ENCODE measurements around the gene SESN1.

The SESN1 gene

DNA sequence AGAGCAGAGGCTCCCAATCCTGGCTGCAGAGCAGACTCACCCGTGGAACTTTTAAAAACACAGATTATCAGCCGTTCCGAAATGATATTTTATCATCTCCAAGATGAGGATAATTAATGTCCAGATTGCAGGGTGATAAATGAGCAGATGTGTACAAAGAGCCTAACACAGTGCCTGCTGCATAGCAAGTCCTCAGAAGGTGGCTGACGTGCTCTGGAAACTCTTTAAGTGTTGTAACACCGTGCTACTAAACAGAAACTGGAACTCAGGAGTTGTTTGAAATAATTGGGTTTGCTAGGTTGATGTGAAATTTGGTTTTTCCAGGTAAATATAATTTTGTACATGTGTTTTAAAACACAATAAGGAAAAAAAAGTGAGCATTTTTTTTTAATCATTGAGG, 128.4 kb downstream of the SESN1 start:
- FAIRE-seq = no peak
- no peak for TF ChIP-seq TAF1 (IDR thresholded peaks at IDR 0.05; ENCODE audit: borderline replicate concordance, low read depth, low read length)
- TF ChIP-seq POLR2A (IDR thresholded peaks at IDR 0.05; ENCODE audit: low read depth, low read length) = no peak
- no peak for TF ChIP-seq POLR2AphosphoS5 (IDR thresholded peaks at IDR 0.05; ENCODE audit: low read depth, low read length)
- no peak for DNase-seq (ENCODE audit: insufficient read length)

DNA sequence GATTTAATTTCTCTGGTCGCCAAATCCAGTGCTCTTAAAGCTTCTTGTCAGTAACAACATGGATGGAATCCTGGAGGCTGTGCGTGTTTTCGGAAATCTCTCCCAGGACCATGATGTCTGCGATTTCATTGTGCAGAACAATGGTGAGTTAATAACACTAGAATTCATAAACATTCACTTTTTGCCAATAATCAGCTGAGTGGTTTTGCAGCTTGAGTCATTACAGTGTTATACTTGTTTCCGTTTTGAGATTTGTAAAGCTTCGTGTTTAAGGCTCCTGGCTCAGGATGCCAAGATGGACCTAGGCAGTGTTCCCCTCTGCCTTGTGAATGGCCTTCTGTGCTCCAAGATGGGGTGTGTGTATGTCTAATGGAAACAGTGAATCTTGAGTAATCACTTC, 132.7 kb downstream of the SESN1 start:
- no peak for DNase-seq (ENCODE audit: insufficient read length)
- TF ChIP-seq POLR2A (IDR thresholded peaks at IDR 0.05; ENCODE audit: low read depth, low read length) (no peak), TAF1 (IDR thresholded peaks at IDR 0.05; ENCODE audit: borderline replicate concordance, low read depth, low read length) (no peak), POLR2AphosphoS5 (IDR thresholded peaks at IDR 0.05; ENCODE audit: low read depth, low read length) (no peak)
- no peak for FAIRE-seq

DNA sequence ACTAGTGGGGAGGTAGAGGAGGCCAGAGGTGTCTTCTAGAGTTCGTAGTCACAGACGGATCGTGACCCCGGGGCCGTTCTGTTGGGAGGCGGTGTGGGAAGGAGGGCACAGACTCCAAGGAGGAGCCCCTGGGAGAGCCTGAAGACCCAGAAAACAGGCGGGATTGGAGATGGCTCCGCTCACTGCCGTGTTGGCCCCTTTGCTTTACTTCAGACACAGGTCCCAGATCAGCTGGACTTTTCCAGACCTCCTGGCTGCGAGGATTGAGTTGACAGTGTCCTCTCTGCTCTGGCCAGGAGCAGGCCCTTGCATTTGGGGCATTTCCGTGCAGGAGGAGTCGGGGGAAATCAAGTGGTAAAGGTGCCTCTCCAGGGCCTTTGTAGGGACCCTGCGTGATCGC, 133.6 kb downstream of the SESN1 start:
- DNase-seq (ENCODE audit: insufficient read length) (no peak), FAIRE-seq (no peak)
- TF ChIP-seq POLR2A (IDR thresholded peaks at IDR 0.05; ENCODE audit: low read depth, low read length) (no peak), TAF1 (IDR thresholded peaks at IDR 0.05; ENCODE audit: borderline replicate concordance, low read depth, low read length) (no peak), POLR2AphosphoS5 (IDR thresholded peaks at IDR 0.05; ENCODE audit: low read depth, low read length) (no peak)

DNA sequence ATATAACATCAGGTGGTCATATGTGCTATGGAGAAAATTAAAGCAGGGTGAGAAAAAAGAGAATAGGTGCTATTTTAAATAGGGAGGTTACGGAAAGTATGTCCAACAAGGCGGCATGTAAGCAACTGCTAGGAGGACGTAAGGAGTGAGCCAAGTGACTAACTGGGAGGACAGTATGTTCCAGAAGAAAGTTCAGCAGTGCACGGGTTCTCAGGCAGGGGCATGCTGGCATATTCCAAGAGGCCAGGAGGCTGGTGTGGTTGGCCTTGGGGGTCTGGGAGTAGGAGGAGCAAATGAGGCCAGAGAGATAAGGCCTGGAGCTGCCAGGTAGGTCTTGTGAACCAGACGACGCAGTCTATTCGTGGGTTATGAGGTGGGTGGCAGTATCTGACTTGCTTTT, 134.0 kb downstream of the SESN1 start:
- TF ChIP-seq TAF1 (IDR thresholded peaks at IDR 0.05; ENCODE audit: borderline replicate concordance, low read depth, low read length) = no peak
- TF ChIP-seq POLR2AphosphoS5 (IDR thresholded peaks at IDR 0.05; ENCODE audit: low read depth, low read length) = no peak
- TF ChIP-seq POLR2A (IDR thresholded peaks at IDR 0.05; ENCODE audit: low read depth, low read length) = no peak
- no peak for FAIRE-seq
- DNase-seq (ENCODE audit: insufficient read length) = no peak

DNA sequence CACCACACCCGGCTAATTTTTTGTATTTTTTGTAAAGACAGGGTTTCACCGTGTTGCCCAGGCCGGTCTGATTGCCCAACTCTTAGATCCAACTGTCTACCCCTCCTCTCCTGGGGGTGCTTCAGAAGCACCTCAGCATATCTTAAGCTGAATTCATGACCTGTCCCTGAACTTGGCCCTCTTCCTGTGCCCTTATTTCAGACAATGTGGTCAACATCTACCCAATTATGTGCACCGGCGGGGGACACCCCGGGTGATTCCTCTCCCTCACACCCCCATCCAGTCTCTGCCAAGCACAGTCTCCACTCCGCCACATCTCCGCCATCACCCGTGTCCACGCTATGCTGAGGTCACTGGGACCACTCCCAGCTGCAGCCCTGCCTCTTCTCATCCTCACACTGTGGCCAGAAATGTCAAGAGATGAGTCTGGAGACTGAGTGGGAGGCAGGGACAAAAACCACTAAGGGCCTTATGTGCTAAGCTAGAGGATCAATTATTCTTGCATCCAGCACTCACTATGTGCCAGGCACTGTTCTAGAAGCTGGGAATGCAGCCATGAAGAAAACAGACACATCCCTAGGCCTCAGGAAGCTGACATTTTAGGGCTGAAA, 134.6 kb downstream of the SESN1 start:
- TF ChIP-seq POLR2A (IDR thresholded peaks at IDR 0.05; ENCODE audit: low read depth, low read length) = no peak
- TF ChIP-seq TAF1 (IDR thresholded peaks at IDR 0.05; ENCODE audit: borderline replicate concordance, low read depth, low read length) = no peak
- no peak for TF ChIP-seq POLR2AphosphoS5 (IDR thresholded peaks at IDR 0.05; ENCODE audit: low read depth, low read length)

DNA sequence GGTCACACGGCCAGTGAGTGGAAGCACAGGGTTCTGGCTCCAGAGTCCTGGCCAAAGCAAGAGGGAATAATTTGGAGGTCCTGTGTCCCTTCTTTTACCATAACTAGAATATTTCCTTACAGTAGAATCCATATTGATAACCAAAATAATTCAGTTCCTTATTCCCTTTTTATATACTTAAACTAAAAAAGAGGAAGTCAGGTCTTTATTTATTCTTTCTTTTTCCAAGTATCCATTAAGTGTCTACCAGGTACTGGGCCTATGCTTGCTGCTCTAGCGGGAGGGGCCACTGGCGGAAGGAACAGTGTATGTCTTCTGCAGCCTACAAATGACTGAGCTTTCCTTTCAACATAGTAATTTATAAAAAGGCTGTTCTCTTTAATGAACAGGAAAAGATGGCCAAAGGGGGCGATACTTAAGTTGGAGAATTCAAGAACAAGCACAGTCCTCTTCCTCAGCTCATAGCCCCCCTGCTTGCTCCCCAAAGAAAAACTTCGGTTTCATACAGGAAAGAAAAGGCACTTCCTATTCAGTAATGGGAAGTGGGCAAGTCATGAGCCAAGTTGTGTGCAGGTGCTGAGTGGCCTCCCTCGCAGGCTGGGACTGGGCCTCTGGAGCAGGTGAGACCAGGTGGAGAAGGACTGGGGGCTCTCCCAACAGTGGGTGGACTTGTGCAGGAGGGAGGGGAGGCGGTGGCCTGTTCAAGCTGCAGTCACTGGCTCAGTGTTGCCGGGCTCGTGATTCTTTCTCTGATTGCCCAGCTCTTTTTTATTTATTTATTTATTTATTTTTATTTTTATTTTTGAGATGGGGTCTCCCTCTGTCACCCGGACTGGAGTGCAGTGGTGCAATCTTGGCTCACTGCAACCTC, 135.5 kb downstream of the SESN1 start:
- FAIRE-seq (no peak), DNase-seq (ENCODE audit: insufficient read length) (no peak)
- TF ChIP-seq POLR2AphosphoS5 (IDR thresholded peaks at IDR 0.05; ENCODE audit: low read depth, low read length) = no peak
- TF ChIP-seq TAF1 (IDR thresholded peaks at IDR 0.05; ENCODE audit: borderline replicate concordance, low read depth, low read length) = no peak
- no peak for TF ChIP-seq POLR2A (IDR thresholded peaks at IDR 0.05; ENCODE audit: low read depth, low read length)

More for the DNA sequence above, 134.6 kb downstream of the SESN1 start:
- no peak for DNase-seq (ENCODE audit: insufficient read length)
- FAIRE-seq = no peak

DNA sequence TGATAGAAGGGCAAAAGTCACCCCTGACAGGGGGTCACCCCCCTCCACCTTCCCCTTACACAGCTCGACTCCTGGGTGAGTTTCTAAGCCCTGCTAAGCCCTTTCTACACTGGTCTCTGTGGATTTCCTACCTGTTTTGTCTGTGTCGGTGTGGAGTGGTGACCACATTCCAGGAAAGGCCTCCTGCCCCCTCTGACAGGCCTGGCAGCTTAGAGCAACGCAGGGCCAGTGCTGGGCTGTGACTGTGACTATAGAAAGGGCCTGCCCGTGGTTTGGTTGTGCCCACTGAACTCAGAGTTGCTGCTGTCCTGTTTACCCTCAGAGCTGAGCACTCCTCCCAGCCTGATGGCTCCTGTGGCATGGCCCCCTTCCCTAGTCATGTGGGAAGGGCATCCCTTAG, 137.4 kb downstream of the SESN1 start:
- no peak for DNase-seq (ENCODE audit: insufficient read length)
- TF ChIP-seq TAF1 (IDR thresholded peaks at IDR 0.05; ENCODE audit: borderline replicate concordance, low read depth, low read length) (no peak), POLR2A (IDR thresholded peaks at IDR 0.05; ENCODE audit: low read depth, low read length) (no peak), POLR2AphosphoS5 (IDR thresholded peaks at IDR 0.05; ENCODE audit: low read depth, low read length) (no peak)
- FAIRE-seq = no peak

DNA sequence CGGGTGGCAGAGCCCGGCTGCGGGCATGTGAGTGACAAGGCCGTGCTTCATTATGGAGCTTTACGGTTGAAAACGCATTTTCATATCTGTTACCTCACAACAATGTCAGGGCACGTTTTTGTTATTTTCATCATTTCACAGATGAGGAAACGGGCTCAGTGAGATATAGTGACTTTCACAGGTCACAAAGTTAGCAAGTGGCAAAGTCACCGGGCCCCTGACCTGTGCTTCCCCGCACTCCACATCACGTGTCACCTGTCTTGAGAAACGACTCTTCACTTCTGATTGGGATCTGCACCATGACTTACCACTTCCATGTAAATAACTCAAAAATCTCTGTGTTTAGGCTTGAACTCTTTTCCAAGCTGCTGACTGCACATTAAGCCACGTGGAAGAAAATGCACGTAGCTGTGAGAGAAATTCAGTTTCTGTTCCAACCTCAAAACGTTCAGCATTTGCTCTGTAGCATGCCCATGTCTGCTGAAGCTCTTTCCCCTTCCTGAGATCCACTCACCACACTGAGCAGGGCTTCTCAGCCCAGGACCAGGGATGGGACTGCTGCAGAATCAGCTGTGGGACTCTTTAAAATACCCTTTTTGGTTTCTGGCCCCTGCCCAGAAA, 139.2 kb downstream of the SESN1 start:
- FAIRE-seq (no peak), DNase-seq (ENCODE audit: insufficient read length) (no peak)

DNA sequence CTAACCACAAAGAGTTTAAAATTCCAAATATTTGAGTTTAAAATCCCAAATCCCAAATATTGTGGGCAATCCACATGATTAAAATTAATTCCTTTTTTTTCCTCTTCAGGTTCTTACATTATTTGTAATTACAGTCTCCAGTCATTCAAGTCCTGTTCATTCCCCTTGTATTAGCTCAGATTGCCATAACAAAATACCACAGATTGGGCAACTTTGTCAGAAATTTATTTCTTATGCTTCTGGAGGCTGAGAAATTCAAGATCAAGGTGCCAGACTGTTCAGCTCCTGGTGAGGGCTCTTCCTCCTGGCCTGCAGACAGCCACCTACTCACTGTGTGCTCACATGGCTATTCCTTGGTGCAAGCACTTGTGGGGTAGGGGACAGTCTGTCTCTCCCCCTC, 141.0 kb downstream of the SESN1 start:
- no peak for TF ChIP-seq POLR2A (IDR thresholded peaks at IDR 0.05; ENCODE audit: low read depth, low read length)
- no peak for TF ChIP-seq TAF1 (IDR thresholded peaks at IDR 0.05; ENCODE audit: borderline replicate concordance, low read depth, low read length)
- no peak for TF ChIP-seq POLR2AphosphoS5 (IDR thresholded peaks at IDR 0.05; ENCODE audit: low read depth, low read length)
- no peak for FAIRE-seq
- DNase-seq (ENCODE audit: insufficient read length) = no peak

More for the DNA sequence above, 139.2 kb downstream of the SESN1 start:
- TF ChIP-seq POLR2AphosphoS5 (IDR thresholded peaks at IDR 0.05; ENCODE audit: low read depth, low read length) (no peak), POLR2A (IDR thresholded peaks at IDR 0.05; ENCODE audit: low read depth, low read length) (no peak), TAF1 (IDR thresholded peaks at IDR 0.05; ENCODE audit: borderline replicate concordance, low read depth, low read length) (no peak)

DNA sequence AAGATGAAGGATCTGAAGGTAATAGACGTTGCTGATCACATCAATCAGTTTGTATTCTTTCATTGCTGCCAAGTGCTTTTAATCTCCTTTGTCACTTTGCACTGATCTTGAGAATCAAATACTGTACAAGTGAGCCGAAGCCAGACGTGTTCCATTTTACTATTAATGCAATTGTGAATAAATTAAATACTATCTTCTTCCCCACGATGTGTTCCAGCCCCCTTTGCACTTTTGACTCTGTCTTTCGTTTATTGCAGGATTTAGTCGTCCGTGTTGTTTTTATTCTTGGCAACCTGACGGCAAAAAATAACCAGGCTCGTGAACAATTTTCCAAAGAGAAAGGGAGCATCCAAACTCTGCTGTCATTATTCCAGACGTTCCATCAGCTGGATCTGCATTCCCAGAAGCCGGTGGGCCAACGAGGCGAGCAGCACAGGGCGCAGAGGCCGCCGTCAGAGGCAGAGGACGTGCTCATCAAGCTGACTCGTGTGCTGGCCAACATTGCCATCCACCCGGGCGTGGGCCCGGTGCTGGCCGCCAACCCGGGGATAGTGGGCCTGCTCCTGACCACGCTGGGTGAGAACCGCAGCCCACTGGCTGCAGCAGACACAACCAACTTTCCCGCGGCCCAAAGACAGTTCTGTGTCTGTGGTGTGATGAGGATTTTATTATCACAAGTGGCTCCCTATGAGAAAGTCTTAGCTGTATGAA, 141.7 kb downstream of the SESN1 start:
- DNase-seq (ENCODE audit: insufficient read length) = no peak
- no peak for FAIRE-seq
- TF ChIP-seq POLR2AphosphoS5 (IDR thresholded peaks at IDR 0.05; ENCODE audit: low read depth, low read length) (no peak), POLR2A (IDR thresholded peaks at IDR 0.05; ENCODE audit: low read depth, low read length) (no peak), TAF1 (IDR thresholded peaks at IDR 0.05; ENCODE audit: borderline replicate concordance, low read depth, low read length) (no peak)

DNA sequence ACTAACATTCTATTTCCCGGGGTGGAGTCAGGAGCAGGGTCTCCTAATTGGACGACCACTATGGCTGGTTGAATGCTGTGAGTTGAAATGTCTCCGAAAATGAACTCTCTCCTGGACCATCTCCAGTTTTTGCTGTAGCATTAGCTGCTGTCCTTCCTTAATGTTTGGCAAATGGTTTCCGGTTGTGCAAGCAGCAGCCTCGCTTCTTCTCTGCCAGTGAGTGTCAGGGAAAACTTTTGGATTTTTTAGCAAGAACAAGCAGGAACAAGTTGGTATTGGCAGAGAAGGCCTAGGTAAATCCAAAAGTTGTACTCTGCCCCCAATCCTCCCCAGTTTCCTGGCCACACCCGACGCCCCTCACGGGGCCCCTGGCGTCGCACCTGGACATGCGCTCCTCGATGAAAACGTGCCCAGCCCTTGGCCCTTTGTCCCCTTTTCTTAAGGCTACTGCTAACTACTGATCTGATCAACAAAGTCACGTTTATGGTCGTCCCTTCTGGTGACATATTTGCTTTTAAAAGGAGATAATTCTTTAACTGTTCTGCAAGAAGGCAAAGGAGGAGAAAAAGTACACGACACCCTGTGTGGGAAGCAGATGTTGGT, 143.2 kb downstream of the SESN1 start:
- TF ChIP-seq POLR2A (IDR thresholded peaks at IDR 0.05; ENCODE audit: low read depth, low read length) (no peak), TAF1 (IDR thresholded peaks at IDR 0.05; ENCODE audit: borderline replicate concordance, low read depth, low read length) (no peak), POLR2AphosphoS5 (IDR thresholded peaks at IDR 0.05; ENCODE audit: low read depth, low read length) (no peak)
- no peak for DNase-seq (ENCODE audit: insufficient read length)
- no peak for FAIRE-seq

Measured in GM12892 (cell line).